CD4-positive, alpha-beta T cell treated with Interleukin-4 for 1 hour (primary cell): ENCODE measurements around the gene ADH1A.
"Not testable (repeated sequence)": the region's sequence is repeated elsewhere in the genome, so short reads cannot be mapped to it uniquely, and the experiment has no call there.

ENCODE experiments used
- DNase-seq, 2 donors: peaks; one replicate each; pipeline ENCODE4 v3.0.0-alpha.2; 2020 to 2022

ADH1A gene

GRCh38 chr4:99276417-99276816 is 14.4 kb downstream of the ADH1A start:
- no peak for DNase-seq

GRCh38 chr4:99275885-99276284 is 14.9 kb downstream of the ADH1A start:
- no peak for DNase-seq

GRCh38 chr4:99275050-99275449 is 15.7 kb downstream of the ADH1A start:
- no peak for DNase-seq

GRCh38 chr4:99273704-99274103 is 17.1 kb downstream of the ADH1A start:
- no peak for DNase-seq

- no peak for DNase-seq
These were observed 25.9 kb downstream of the ADH1A start for GRCh38 chr4:99264927-99265326.

- no peak for DNase-seq
These were observed 38.0 kb downstream of the ADH1A start for GRCh38 chr4:99252746-99253145.

GRCh38 chr4:99248714-99249113 is 42.1 kb downstream of the ADH1A start:
- DNase-seq = no peak

GRCh38 chr4:99235955-99236354 is 54.8 kb downstream of the ADH1A start:
- no peak for DNase-seq

GRCh38 chr4:99234331-99235010 is 56.3 kb downstream of the ADH1A start:
- DNase-seq = no peak

- not testable (repeated sequence) for DNase-seq
These were observed 57.4 kb downstream of the ADH1A start for GRCh38 chr4:99233397-99233796.

GRCh38 chr4:99228706-99229105 is 62.1 kb downstream of the ADH1A start:
- DNase-seq = not testable (repeated sequence)

GRCh38 chr4:99227646-99228045 is 63.1 kb downstream of the ADH1A start:
- not testable (repeated sequence) for DNase-seq
